WTC11 (cell line): Measurements from ENCODE around the gene PPP1R18. TPM values are rescaled to one million over a fixed set of nuclear protein-coding genes. Genes with fewer than 3 reads are reported as not detected.
A peak's percentile ranks its signal among the peaks of the same experiment; 100 is the strongest.

Source experiments
- ETV6 ChIP-seq: sonication (generic); formaldehyde crosslinking; IDR thresholded peaks from 2 replicates; pipeline ENCODE4 v1.8.1; 2022; ENCODE audit warnings: mild to moderate bottlenecking, missing genetic modification reagents
- FOXK1 ChIP-seq: sonication (generic); formaldehyde crosslinking; IDR thresholded peaks from 2 replicates; pipeline ENCODE4 v1.8.0; 2022; ENCODE audit warnings: mild to moderate bottlenecking, moderate library complexity, missing genetic modification reagents
- IRF2 ChIP-seq: sonication (generic); formaldehyde crosslinking; IDR thresholded peaks from 2 replicates; pipeline ENCODE4 v1.8.0; 2022; ENCODE audit warnings: low read depth, missing genetic modification reagents, borderline replicate concordance
- KAT7 ChIP-seq: sonication (generic); formaldehyde crosslinking; IDR thresholded peaks from 2 replicates; pipeline ENCODE4 v1.8.1; 2023; ENCODE audit warnings: missing genetic modification reagents, mild to moderate bottlenecking, borderline replicate concordance
- NFATC4 ChIP-seq: fragments of 250-450 bp; sonication (Bioruptor Pico); IDR thresholded peaks from 2 replicates; pipeline ENCODE4 v1.9.0; 2021; ENCODE audit warnings: mild to moderate bottlenecking
- PRRX2 ChIP-seq: fragments of 250-450 bp; sonication (Bioruptor Pico); IDR thresholded peaks from 2 replicates; pipeline ENCODE4 v1.8.0; 2021; ENCODE audit warnings: mild to moderate bottlenecking
- TCF7 ChIP-seq: sonication (generic); formaldehyde crosslinking; IDR thresholded peaks from 2 replicates; pipeline ENCODE4 v1.8.0; 2022; ENCODE audit warnings: mild to moderate bottlenecking, low read depth, missing genetic modification reagents, moderate library complexity
- TP53 ChIP-seq: sonication (generic); formaldehyde crosslinking; IDR thresholded peaks from 2 replicates; pipeline ENCODE4 v1.8.1; 2023; ENCODE audit warnings: mild to moderate bottlenecking, missing genetic modification reagents
- ZBTB21 ChIP-seq: sonication (generic); formaldehyde crosslinking; IDR thresholded peaks from 2 replicates; pipeline ENCODE4 v1.8.1; 2023; ENCODE audit warnings: mild to moderate bottlenecking, missing genetic modification reagents, borderline replicate concordance
- ZNF121 ChIP-seq: sonication (generic); formaldehyde crosslinking; IDR thresholded peaks from 2 replicates; pipeline ENCODE4 v1.8.0; 2023; ENCODE audit warnings: missing genetic modification reagents
- ZNF317 ChIP-seq: sonication (generic); formaldehyde crosslinking; IDR thresholded peaks from 2 replicates; pipeline ENCODE4 v1.8.1; 2023; ENCODE audit warnings: low read depth, mild to moderate bottlenecking, moderate library complexity, missing genetic modification reagents, borderline replicate concordance
- ZNF416 ChIP-seq: fragments of 250-450 bp; sonication (Bioruptor Pico); IDR thresholded peaks from 2 replicates; pipeline ENCODE4 v1.9.0; 2021; ENCODE audit warnings: mild to moderate bottlenecking, inconsistent platforms
- ZNF423 ChIP-seq: fragments of 250-450 bp; sonication (Bioruptor Pico); IDR thresholded peaks from 2 replicates; pipeline ENCODE4 v2.1.2; 2022; ENCODE audit warnings: mild to moderate bottlenecking, moderate library complexity
- total RNA-seq: library from RNA; stranded (reverse); gene quantifications from 3 replicates; pipeline ENCODE4 v1.2.3, GENCODE V29; 2021
- TF ChIP-seq, protein P1 (sequence below): sonication (generic); formaldehyde crosslinking; IDR thresholded peaks from 2 replicates; pipeline ENCODE4 v1.8.1; 2023; ENCODE audit warnings: mild to moderate bottlenecking, missing genetic modification reagents, borderline replicate concordance
- TF ChIP-seq, protein P2 (sequence below): fragments of 250-450 bp; sonication (Bioruptor Pico); IDR thresholded peaks from 2 replicates; pipeline ENCODE4 v1.9.0; 2021; ENCODE audit warnings: mild to moderate bottlenecking, borderline replicate concordance
- TF ChIP-seq, protein P3 (sequence below): sonication (generic); formaldehyde crosslinking; IDR thresholded peaks from 2 replicates; pipeline ENCODE4 v1.8.0; 2022; ENCODE audit warnings: mild to moderate bottlenecking, missing genetic modification reagents
- TF ChIP-seq, protein P4 (sequence below): fragments of 250-450 bp; sonication (Bioruptor Pico); IDR thresholded peaks from 2 replicates; pipeline ENCODE4 v2.1.2; 2022; ENCODE audit warnings: mild to moderate bottlenecking, moderate library complexity
- TF ChIP-seq, protein P5 (sequence below): fragments of 250-450 bp; sonication (Bioruptor Pico); IDR thresholded peaks from 2 replicates; pipeline ENCODE4 v1.9.0; 2021; ENCODE audit warnings: mild to moderate bottlenecking
- TF ChIP-seq, protein P6 (sequence below): sonication (generic); formaldehyde crosslinking; IDR thresholded peaks from 2 replicates; pipeline ENCODE4 v1.8.0; 2023; ENCODE audit warnings: missing genetic modification reagents, mild to moderate bottlenecking, borderline replicate concordance
- TF ChIP-seq, protein P7 (sequence below): sonication (generic); formaldehyde crosslinking; IDR thresholded peaks from 2 replicates; pipeline ENCODE4 v1.8.0; 2022; ENCODE audit warnings: mild to moderate bottlenecking, missing genetic modification reagents

Gene PPP1R18
- total RNA-seq, 1 experiment from 2014 or later = 36.5 TPM

DNA sequence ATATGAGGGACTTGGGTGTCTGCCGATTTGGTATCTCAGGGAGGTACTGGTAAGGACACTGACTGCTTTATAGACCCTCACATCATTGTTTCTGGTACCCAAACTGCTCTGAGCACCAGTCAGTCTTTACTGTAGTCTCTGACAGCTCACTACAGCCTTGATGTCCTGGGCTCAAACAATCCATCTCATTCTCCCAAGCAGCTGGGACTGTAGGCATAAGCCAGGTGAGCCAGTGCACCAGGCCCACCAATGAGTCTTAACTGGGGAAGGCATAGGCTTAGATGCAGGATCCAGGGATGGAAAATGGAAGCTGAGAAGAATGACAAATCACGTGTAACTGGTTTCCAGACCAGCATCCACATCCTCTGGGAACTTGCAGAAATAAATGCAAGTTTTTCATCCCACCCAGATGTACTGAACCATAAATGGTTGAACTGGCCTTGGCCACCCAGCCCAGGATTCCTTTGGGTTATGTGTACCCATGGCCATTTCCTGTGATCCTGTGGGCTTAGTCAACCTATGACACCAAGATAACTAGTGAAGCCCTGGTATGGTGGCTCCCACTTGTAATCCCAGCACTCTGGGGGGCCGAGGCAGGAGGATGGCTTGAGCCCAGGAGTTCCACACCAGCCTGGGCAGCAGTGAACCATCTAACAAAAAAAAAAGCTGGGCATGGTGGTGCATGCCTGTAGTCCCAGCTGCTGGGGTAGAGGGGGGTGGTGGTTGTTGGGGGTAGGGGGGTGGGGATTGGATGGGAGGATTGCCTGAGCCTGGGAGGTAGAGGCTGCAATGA, 39.5 kb upstream of the PPP1R18 start (continued):
- TF ChIP-seq, protein P1, sequence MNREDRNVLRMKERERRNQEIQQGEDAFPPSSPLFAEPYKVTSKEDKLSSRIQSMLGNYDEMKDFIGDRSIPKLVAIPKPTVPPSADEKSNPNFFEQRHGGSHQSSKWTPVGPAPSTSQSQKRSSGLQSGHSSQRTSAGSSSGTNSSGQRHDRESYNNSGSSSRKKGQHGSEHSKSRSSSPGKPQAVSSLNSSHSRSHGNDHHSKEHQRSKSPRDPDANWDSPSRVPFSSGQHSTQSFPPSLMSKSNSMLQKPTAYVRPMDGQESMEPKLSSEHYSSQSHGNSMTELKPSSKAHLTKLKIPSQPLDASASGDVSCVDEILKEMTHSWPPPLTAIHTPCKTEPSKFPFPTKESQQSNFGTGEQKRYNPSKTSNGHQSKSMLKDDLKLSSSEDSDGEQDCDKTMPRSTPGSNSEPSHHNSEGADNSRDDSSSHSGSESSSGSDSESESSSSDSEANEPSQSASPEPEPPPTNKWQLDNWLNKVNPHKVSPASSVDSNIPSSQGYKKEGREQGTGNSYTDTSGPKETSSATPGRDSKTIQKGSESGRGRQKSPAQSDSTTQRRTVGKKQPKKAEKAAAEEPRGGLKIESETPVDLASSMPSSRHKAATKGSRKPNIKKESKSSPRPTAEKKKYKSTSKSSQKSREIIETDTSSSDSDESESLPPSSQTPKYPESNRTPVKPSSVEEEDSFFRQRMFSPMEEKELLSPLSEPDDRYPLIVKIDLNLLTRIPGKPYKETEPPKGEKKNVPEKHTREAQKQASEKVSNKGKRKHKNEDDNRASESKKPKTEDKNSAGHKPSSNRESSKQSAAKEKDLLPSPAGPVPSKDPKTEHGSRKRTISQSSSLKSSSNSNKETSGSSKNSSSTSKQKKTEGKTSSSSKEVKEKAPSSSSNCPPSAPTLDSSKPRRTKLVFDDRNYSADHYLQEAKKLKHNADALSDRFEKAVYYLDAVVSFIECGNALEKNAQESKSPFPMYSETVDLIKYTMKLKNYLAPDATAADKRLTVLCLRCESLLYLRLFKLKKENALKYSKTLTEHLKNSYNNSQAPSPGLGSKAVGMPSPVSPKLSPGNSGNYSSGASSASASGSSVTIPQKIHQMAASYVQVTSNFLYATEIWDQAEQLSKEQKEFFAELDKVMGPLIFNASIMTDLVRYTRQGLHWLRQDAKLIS = 0 out of 2 replicates have a peak, but pooled peaks have one; percentile 67
- TF ChIP-seq NFATC4 (CRISPR knock-in tag) (peak; percentile 94), IRF2 (CRISPR knock-in tag) (no peak), ZNF317 (CRISPR knock-in tag) (no peak), TCF7 (no peak), KAT7 (no peak), PRRX2 (peak; percentile 96), TP53 (CRISPR knock-in tag) (no peak), ZNF416 (peak; percentile 95; the same call in 1 of the 2 replicates), ZNF121 (CRISPR knock-in tag) (no peak), ETV6 (CRISPR knock-in tag) (no peak), ZNF423 (CRISPR knock-in tag) (no peak), ZBTB21 (no peak), FOXK1 (CRISPR knock-in tag) (0 out of 2 replicates have a peak, but pooled peaks have one; percentile 31)
- TF ChIP-seq, protein P2, sequence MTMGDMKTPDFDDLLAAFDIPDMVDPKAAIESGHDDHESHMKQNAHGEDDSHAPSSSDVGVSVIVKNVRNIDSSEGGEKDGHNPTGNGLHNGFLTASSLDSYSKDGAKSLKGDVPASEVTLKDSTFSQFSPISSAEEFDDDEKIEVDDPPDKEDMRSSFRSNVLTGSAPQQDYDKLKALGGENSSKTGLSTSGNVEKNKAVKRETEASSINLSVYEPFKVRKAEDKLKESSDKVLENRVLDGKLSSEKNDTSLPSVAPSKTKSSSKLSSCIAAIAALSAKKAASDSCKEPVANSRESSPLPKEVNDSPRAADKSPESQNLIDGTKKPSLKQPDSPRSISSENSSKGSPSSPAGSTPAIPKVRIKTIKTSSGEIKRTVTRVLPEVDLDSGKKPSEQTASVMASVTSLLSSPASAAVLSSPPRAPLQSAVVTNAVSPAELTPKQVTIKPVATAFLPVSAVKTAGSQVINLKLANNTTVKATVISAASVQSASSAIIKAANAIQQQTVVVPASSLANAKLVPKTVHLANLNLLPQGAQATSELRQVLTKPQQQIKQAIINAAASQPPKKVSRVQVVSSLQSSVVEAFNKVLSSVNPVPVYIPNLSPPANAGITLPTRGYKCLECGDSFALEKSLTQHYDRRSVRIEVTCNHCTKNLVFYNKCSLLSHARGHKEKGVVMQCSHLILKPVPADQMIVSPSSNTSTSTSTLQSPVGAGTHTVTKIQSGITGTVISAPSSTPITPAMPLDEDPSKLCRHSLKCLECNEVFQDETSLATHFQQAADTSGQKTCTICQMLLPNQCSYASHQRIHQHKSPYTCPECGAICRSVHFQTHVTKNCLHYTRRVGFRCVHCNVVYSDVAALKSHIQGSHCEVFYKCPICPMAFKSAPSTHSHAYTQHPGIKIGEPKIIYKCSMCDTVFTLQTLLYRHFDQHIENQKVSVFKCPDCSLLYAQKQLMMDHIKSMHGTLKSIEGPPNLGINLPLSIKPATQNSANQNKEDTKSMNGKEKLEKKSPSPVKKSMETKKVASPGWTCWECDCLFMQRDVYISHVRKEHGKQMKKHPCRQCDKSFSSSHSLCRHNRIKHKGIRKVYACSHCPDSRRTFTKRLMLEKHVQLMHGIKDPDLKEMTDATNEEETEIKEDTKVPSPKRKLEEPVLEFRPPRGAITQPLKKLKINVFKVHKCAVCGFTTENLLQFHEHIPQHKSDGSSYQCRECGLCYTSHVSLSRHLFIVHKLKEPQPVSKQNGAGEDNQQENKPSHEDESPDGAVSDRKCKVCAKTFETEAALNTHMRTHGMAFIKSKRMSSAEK (CRISPR knock-in tag) = peak; percentile 94
- TF ChIP-seq, protein P3, sequence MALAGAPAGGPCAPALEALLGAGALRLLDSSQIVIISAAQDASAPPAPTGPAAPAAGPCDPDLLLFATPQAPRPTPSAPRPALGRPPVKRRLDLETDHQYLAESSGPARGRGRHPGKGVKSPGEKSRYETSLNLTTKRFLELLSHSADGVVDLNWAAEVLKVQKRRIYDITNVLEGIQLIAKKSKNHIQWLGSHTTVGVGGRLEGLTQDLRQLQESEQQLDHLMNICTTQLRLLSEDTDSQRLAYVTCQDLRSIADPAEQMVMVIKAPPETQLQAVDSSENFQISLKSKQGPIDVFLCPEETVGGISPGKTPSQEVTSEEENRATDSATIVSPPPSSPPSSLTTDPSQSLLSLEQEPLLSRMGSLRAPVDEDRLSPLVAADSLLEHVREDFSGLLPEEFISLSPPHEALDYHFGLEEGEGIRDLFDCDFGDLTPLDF (CRISPR knock-in tag) = no peak
- TF ChIP-seq, protein P4, sequence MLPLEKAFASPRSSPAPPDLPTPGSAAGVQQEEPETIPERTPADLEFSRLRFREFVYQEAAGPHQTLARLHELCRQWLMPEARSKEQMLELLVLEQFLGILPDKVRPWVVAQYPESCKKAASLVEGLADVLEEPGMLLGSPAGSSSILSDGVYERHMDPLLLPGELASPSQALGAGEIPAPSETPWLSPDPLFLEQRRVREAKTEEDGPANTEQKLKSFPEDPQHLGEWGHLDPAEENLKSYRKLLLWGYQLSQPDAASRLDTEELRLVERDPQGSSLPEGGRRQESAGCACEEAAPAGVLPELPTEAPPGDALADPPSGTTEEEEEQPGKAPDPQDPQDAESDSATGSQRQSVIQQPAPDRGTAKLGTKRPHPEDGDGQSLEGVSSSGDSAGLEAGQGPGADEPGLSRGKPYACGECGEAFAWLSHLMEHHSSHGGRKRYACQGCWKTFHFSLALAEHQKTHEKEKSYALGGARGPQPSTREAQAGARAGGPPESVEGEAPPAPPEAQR (CRISPR knock-in tag) = no peak
- TF ChIP-seq, protein P5, sequence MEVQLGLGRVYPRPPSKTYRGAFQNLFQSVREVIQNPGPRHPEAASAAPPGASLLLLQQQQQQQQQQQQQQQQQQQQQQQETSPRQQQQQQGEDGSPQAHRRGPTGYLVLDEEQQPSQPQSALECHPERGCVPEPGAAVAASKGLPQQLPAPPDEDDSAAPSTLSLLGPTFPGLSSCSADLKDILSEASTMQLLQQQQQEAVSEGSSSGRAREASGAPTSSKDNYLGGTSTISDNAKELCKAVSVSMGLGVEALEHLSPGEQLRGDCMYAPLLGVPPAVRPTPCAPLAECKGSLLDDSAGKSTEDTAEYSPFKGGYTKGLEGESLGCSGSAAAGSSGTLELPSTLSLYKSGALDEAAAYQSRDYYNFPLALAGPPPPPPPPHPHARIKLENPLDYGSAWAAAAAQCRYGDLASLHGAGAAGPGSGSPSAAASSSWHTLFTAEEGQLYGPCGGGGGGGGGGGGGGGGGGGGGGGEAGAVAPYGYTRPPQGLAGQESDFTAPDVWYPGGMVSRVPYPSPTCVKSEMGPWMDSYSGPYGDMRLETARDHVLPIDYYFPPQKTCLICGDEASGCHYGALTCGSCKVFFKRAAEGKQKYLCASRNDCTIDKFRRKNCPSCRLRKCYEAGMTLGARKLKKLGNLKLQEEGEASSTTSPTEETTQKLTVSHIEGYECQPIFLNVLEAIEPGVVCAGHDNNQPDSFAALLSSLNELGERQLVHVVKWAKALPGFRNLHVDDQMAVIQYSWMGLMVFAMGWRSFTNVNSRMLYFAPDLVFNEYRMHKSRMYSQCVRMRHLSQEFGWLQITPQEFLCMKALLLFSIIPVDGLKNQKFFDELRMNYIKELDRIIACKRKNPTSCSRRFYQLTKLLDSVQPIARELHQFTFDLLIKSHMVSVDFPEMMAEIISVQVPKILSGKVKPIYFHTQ (CRISPR knock-in tag) = peak; percentile 97
- TF ChIP-seq, protein P6, sequence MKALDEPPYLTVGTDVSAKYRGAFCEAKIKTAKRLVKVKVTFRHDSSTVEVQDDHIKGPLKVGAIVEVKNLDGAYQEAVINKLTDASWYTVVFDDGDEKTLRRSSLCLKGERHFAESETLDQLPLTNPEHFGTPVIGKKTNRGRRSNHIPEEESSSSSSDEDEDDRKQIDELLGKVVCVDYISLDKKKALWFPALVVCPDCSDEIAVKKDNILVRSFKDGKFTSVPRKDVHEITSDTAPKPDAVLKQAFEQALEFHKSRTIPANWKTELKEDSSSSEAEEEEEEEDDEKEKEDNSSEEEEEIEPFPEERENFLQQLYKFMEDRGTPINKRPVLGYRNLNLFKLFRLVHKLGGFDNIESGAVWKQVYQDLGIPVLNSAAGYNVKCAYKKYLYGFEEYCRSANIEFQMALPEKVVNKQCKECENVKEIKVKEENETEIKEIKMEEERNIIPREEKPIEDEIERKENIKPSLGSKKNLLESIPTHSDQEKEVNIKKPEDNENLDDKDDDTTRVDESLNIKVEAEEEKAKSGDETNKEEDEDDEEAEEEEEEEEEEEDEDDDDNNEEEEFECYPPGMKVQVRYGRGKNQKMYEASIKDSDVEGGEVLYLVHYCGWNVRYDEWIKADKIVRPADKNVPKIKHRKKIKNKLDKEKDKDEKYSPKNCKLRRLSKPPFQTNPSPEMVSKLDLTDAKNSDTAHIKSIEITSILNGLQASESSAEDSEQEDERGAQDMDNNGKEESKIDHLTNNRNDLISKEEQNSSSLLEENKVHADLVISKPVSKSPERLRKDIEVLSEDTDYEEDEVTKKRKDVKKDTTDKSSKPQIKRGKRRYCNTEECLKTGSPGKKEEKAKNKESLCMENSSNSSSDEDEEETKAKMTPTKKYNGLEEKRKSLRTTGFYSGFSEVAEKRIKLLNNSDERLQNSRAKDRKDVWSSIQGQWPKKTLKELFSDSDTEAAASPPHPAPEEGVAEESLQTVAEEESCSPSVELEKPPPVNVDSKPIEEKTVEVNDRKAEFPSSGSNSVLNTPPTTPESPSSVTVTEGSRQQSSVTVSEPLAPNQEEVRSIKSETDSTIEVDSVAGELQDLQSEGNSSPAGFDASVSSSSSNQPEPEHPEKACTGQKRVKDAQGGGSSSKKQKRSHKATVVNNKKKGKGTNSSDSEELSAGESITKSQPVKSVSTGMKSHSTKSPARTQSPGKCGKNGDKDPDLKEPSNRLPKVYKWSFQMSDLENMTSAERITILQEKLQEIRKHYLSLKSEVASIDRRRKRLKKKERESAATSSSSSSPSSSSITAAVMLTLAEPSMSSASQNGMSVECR = peak; percentile 49; the same call in 1 of the 2 replicates
- TF ChIP-seq, protein P7, sequence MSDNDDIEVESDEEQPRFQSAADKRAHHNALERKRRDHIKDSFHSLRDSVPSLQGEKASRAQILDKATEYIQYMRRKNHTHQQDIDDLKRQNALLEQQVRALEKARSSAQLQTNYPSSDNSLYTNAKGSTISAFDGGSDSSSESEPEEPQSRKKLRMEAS (CRISPR knock-in tag) = no peak
